HG03175 (cell line): ENCODE data around the gene OSBPL10.

ENCODE experiments used
- ATAC-seq: cut with Tn5 transposase; IDR thresholded peaks from one replicate; pipeline ENCODE4 v1.9.1; 2021; ENCODE audit warnings: mild to moderate bottlenecking, moderate library complexity; ENCODE audit not compliant: unreplicated experiment

The OSBPL10 gene

GRCh38 chr3:31636694-31637442 lies 344.2 kb downstream of the OSBPL10 start:
- ATAC-seq, result no peak

GRCh38 chr3:31636049-31636448 lies 345.0 kb downstream of the OSBPL10 start:
- no peak for ATAC-seq

GRCh38 chr3:31635545-31635944 lies 345.5 kb downstream of the OSBPL10 start:
- no peak for ATAC-seq

GRCh38 chr3:31634476-31634875 lies 346.6 kb downstream of the OSBPL10 start:
- no peak for ATAC-seq

- no peak for ATAC-seq
Observed at GRCh38 chr3:31629054-31629453, 352.0 kb downstream of the OSBPL10 start.

- no peak for ATAC-seq
Observed at GRCh38 chr3:31625358-31625757, 355.7 kb downstream of the OSBPL10 start.

- ATAC-seq, result no peak
Observed at GRCh38 chr3:31624083-31624709, 356.9 kb downstream of the OSBPL10 start.

GRCh38 chr3:31622636-31623288 lies 358.3 kb downstream of the OSBPL10 start:
- peak; percentile 65 for ATAC-seq

- ATAC-seq, result no peak
Observed at GRCh38 chr3:31621314-31621713, 359.7 kb downstream of the OSBPL10 start.

GRCh38 chr3:31620656-31621055 lies 360.4 kb downstream of the OSBPL10 start:
- ATAC-seq, result no peak

GRCh38 chr3:31616711-31617110 lies 364.4 kb downstream of the OSBPL10 start:
- ATAC-seq, result no peak

GRCh38 chr3:31615071-31615875 lies 365.8 kb downstream of the OSBPL10 start:
- no peak for ATAC-seq

- ATAC-seq, result no peak
Observed at GRCh38 chr3:31614162-31614921, 366.7 kb downstream of the OSBPL10 start.

- ATAC-seq, result no peak
Observed at GRCh38 chr3:31613654-31614053, 367.4 kb downstream of the OSBPL10 start.

- no peak for ATAC-seq
Observed at GRCh38 chr3:31613177-31613576, 367.9 kb downstream of the OSBPL10 start.
